Measurements from ENCODE around the gene RFX3.

RFX3 gene

GRCh38 chr9:3475300-3476020 lies 50.3 kb downstream of the RFX3 start:
- DNase-seq = no peak

DNA sequence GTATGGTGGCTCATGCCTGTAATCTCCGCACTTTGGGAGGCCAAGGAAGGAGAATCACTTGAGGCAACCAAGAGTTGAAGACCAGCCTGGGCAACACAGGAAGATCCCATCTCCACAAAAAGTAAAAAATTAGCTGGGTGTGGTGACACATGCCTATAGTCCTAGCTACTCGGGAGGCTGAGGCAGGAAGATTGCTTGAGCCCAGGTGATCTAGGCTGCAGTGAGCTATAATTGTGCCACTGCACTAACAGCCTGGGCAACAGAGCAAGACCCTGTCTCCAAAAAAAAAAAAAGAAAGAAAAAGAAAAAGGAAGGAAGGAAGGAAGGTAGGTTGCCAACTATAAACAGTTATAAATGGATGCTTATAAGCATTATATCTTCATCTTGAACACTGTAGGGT lies 51.0 kb downstream of the RFX3 start:
- DNase-seq = no peak

- no peak for DNase-seq
These were observed 52.4 kb downstream of the RFX3 start for GRCh38 chr9:3473405-3473804.

GRCh38 chr9:3471883-3472282 lies 53.9 kb downstream of the RFX3 start:
- DNase-seq = no peak

- DNase-seq = no peak
These were observed 57.2 kb downstream of the RFX3 start for GRCh38 chr9:3468421-3469205.

- peak; percentile 60 for DNase-seq
These were observed 58.1 kb downstream of the RFX3 start for GRCh38 chr9:3467593-3468219.

DNA sequence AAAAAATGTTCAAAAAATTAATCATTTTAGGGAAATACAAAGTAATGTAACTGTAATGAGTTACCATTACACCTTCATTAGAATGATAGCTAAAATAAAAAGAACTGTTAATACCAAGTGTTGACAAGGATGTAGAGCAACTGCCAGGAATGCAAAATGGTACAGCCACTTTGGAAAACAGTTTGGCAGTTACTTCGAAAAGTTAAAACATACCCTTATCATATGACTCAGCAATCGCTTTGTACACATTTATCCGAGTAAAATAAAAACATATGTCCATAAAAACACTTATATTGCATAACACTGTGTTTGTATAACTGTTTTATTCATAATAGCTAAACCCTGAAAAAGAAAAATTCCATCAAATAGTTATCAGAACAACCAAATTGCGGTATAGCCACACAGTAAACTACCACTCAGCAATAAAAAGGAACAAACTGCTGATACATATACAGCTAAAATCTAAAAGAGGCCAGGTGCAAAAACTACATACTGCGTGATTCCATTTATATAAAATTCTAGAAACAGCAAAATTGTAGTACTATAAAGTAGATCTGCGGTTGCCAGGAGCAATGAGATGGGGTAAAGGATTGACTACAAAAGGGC lies 61.7 kb downstream of the RFX3 start:
- DNase-seq = no peak

DNA sequence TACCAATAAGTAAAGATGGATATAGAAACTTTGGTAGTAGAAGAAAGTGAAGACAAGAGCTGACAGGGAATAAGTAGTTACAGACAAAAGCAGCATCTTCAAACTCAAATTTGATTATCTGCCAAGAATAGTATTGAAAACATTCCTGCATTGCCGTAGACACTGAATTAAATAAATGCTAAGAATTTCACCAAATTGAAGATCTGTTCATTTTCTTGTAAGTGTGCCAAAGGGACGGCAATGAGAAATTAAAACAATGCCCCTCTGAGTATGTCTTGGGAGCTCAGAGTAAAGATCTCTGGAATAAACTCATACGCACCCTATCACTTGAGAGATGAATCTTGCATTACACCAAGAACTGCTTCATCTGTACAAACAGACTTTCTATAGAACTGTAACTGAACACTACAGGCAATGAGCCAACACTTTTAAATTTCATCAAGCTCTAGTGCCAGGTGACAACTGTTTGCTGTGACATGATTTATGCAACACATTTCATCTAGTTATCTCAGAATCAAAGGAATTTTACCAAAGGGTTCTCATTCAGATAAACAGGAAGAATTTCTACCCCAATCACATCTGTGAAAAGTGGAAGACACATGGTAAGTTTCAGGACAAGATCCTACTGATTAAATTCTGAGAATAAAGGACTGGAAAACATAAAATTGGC lies 66.9 kb downstream of the RFX3 start:
- DNase-seq = peak; percentile 86

DNA sequence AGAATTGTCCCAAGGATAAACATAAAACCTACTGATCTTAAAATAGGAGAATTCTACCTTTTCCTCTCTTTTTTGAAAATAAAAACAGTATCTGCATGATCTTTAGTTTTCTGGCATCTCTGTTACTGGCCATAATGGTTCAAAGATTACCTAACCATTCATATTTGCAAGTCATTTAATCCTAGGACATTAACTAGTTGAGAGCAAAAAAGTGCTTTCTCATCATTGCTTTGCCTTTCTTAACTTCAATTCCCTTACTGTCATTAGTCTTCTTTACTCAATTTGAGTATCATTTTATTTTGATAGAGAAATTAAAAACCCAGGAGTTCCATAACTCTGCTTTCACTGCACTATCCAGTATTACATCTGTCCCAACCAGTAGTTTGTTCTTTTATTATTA lies 68.6 kb downstream of the RFX3 start:
- no peak for DNase-seq

GRCh38 chr9:3455717-3456116 lies 70.1 kb downstream of the RFX3 start:
- DNase-seq = no peak

DNA sequence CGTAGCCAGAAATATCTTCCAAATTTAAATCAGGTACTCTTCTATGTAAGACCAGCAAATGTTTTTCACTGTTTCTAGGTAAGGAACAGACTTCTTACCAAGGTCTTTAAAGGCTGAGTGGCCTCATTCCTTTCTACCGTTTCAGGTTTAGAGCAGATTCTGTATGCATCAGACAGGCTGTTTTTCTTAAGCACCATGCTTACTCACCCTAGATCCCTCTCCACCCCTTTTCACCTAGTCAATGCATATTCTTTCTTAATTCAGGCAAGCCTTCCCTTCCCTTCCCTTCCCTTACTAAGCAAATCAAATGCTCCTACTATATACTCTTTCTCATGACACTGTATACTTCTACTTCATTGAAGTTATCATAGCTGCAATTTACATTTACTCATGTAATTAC lies 70.7 kb downstream of the RFX3 start:
- DNase-seq = no peak

GRCh38 chr9:3451956-3452355 lies 73.8 kb downstream of the RFX3 start:
- DNase-seq = no peak

GRCh38 chr9:3447788-3448187 lies 78.0 kb downstream of the RFX3 start:
- DNase-seq = no peak

DNA sequence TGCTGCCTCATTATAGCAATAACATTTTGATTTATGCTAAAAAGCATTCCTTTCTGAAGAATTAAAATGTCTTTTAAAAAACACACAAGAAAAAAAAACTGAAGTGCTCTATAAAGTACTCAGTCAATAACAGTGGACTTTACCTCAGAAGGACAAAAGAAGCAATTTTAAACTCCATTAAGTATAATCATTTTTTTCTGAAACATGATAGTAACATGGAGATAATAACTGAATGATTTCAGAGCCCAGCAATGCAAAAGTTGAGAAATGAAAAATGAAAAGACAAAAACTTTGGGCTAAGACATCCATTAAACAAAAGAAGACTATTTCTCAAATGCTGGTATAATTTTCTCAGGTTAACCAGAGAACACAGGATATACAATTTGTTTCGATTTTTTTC lies 78.7 kb downstream of the RFX3 start:
- DNase-seq = no peak

- no peak for DNase-seq
These were observed 79.5 kb downstream of the RFX3 start for GRCh38 chr9:3446313-3446712.

DNA sequence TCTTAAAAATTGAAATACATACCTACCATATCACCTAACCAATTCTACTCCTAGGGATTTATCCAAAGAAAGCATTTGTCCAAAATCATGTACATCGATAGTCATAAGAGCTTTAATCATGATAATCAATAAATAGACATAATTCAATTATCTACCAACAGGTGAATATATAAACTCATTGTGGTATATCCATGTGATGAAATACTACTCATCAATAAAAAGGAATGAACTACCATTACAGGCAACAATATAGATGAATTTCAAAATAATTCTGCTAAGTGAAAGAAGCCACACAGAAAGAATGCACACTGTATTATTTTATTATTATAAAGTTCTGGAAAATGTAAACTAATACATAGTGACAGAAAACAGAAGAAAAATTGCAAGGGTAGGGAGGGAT lies 81.8 kb downstream of the RFX3 start:
- DNase-seq = no peak

DNA sequence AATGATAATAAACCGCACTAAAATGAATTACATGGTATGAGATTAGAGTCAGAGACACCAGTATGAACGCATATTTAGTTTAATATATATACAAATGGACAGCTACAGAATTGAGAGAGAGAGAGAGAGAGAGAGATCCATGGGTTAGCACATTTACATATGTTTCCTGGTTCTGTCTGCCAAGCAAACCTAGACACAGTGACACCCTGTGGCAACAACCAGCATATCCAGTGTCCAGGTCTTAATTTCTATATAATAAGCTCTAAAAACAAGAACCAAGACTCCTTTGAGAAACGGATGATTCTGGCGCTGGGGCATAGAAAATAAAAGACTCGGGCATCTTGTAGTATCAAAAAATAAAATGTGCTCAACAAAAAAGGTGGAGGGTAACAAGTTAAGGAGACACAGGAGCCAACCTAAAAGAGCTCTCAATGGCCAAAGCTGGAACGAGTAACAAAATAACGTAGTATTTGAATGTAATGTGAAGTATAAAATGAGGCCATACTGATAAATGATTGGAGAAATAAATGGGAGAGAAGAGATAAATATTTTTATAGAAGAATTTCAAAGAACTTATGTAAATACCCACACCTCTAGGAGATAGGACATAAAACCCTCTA lies 84.5 kb downstream of the RFX3 start:
- peak; percentile 41 for DNase-seq

DNA sequence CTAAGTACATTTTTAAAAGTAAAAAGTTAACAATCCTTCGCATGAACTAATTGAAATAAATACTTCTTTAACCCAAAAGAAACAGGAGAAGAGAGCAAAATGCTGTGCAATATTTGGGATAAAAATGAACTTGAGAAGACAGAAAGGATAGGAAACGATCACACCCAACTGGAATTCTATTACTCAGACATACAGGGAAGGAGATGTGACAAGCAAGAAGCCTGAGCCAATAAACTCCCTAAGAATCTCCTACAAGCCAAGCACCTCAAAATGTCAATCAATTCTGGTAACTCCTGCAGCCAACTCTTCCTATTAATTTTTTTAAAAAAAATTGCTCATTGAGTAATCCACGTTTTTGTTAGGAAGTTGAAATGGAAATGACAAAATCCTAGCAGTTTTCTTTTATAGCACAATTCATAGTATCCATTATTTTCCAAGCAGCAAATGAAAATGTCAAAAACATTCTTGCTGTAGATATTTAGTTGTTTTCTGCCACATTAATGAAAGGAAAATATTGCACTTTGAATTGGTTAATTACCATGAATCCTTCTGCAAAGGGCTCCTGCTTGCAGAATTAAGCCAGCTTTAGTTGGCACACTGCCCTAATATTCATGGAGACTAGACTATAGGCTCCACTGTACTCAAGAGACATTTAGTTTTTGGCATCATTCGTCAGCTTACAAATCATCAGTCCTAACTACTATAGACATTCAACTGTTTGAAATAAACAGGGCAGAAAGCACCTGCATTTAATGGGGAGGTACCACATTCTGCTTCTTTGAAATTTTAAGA lies 89.0 kb downstream of the RFX3 start:
- DNase-seq = peak; percentile 49

DNA sequence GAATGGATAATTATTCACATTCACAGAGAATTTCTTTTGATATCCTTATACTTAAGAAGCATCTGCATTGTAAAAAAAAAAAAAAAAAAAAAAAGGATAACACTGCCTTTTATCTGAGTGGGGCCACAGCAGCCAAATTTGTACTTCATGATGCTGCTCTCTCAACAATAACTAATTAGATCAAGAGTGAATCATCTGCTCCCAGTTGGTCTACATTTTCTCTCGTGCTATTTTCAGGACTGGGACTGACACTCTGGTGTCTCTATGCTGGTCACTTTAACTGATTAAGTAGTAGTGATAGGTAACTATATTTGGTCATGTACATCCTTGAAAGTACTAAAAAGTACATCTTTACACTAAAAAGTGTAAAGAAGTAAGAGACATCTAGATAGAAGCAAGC lies 90.1 kb downstream of the RFX3 start:
- peak; percentile 64 for DNase-seq

GRCh38 chr9:3434594-3434993 lies 91.2 kb downstream of the RFX3 start:
- DNase-seq = no peak

DNA sequence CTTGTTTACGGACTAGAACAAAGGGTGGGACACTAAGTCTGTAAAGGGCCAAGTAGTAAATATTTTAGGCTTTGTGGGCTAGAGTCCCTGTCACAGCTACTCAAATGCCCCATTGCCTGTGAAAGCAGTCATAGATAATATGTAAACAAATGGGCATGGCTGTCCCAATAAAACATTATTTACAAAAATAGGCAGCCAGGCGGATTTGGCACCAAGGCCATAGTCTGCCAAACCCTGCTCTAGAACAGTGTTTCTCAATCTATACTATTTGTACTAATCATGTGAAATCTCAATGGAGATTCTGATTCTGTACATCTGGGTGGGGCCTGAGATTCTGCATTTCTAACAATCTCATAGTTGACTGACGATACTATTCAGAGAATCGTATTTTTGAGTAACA lies 92.0 kb downstream of the RFX3 start:
- no peak for DNase-seq

GRCh38 chr9:3433066-3433465 lies 92.7 kb downstream of the RFX3 start:
- no peak for DNase-seq
